ENCODE results near the gene MTMR1.

The MTMR1 gene

DNA sequence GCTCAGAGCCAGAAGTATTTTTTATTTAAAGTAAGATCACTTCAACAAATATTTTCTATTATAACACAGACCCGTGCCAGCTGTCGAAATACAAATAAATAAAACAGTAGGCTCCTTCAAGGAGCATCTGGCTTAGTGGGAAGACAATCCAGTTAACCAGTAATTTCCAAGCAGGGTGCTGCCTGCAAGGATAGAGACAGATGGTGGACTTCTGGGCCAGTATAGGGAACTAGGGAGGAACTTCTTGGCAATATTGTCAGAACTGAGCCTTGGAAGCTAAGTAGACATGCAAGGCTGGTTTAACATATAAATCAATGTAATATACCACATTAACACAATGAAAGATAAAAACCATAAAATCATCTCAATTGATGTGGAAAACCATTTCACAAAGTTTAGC, 17.0 kb upstream of the MTMR1 start:
- Histone ChIP-seq H3K9ac (ENCODE audit: low read depth, low read length) (no peak overlapping the region), H3K4me3 (ENCODE audit: low read depth, low read length) (no peak overlapping the region), H3K4me1 (ENCODE audit: control insufficient read depth, insufficient read depth, low read length) (no peaks in the 10 kb centered on the region), H3K9me3 (ENCODE audit: control insufficient read depth, insufficient read depth, low read length) (peaks cover 8% of the 10 kb centered on the region), H3K27me3 (ENCODE audit: control insufficient read depth, insufficient read depth, low read length) (no peaks in the 10 kb centered on the region), H3K36me3 (ENCODE audit: control insufficient read depth, insufficient read depth, low read length) (0 out of 2 replicates have a peak, but pooled peaks cover 1% of the 10 kb centered on the region), H3K27ac (ENCODE audit: low read depth, low read length) (no peak overlapping the region)

DNA sequence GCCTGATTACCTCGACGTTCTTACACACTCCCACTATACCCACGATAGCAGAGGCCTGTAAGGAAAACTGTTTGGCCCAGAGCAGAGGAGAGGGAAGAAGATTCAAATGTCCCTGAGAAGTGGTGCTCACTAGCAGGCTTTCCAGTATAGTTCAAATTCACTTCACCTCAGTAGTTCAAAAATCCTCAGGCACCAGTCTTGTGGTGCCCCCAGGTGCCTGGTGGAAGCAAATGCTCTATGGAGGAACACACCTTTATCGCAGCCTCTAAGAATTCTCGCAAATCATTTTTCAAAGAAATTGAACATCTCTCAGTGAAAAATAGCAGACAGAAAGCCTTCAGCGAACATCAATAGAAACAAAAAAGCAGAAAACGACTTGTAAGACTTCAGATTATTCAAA, 12.2 kb upstream of the MTMR1 start:
- H3K36me3 ChIP-seq (ENCODE audit: control insufficient read depth, insufficient read depth, low read length), result no peaks in the 10 kb centered on the region
- no peak overlapping the region for H3K4me3 ChIP-seq (ENCODE audit: low read depth, low read length)
- H3K27me3 ChIP-seq (ENCODE audit: control insufficient read depth, insufficient read depth, low read length), result no peaks in the 10 kb centered on the region
- no peak overlapping the region for H3K9ac ChIP-seq (ENCODE audit: low read depth, low read length)
- no peaks in the 10 kb centered on the region for H3K4me1 ChIP-seq (ENCODE audit: control insufficient read depth, insufficient read depth, low read length)
- peaks cover 14% of the 10 kb centered on the region for H3K9me3 ChIP-seq (ENCODE audit: control insufficient read depth, insufficient read depth, low read length)
- H3K27ac ChIP-seq (ENCODE audit: low read depth, low read length), result no peak overlapping the region

DNA sequence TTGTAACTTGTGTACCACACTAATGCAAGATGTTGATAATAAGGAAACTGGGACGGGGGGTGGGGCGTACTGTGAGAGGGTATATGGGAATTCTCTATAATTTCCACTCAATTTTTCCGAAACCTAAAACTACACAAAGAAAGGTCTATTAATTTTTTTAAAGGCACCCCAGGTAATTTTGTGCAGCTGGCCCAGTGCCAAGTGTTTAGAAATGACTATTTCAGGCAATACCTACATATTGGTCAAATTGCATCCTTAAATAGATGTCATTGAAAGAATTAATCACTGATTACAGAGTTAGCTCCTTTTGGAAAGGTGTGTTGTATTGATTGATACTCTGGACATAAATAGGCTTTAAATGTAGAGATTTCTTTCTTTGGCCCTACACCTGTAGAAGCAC, 10.1 kb upstream of the MTMR1 start:
- H3K27ac ChIP-seq (ENCODE audit: low read depth, low read length), result no peak overlapping the region
- H3K4me3 ChIP-seq (ENCODE audit: low read depth, low read length), result no peak overlapping the region
- H3K4me1 ChIP-seq (ENCODE audit: control insufficient read depth, insufficient read depth, low read length), result no peaks in the 10 kb centered on the region
- H3K9me3 ChIP-seq (ENCODE audit: control insufficient read depth, insufficient read depth, low read length), result peaks cover 15% of the 10 kb centered on the region
- H3K27me3 ChIP-seq (ENCODE audit: control insufficient read depth, insufficient read depth, low read length), result no peaks in the 10 kb centered on the region
- no peak overlapping the region for H3K9ac ChIP-seq (ENCODE audit: low read depth, low read length)
- H3K36me3 ChIP-seq (ENCODE audit: control insufficient read depth, insufficient read depth, low read length), result no peaks in the 10 kb centered on the region

DNA sequence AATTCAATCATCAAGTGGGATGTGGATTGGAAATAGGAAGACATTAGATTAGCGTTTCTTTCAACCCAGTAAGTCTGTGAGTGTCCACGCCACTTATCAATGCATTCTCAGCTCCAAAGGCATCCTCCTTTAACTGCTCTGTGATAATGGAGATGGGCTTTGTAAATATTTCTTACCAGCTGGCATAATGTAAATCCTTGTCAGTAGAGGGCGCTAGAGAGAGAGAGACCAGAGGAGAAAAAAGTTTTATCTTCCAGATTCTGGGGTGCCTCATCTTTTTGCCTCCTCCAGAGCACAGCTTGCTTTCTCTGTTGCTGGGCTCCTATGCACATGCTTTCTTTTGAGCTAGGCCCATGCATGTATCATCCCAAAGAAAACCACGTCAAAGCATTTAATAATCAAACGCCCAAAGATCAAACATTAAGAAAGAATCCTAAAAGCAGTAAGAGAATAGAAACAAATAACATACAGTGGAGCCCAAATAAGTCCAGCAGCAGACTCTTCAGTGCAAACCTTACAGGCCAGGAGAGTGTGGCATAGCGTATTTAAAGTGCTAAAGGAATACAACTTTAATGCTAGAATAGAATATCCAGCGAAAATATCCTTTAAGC, 9.6 kb upstream of the MTMR1 start:
- Histone ChIP-seq H3K36me3 (ENCODE audit: control insufficient read depth, insufficient read depth, low read length) (no peaks in the 10 kb centered on the region), H3K27ac (ENCODE audit: low read depth, low read length) (no peak overlapping the region), H3K9me3 (ENCODE audit: control insufficient read depth, insufficient read depth, low read length) (peaks cover 13% of the 10 kb centered on the region), H3K27me3 (ENCODE audit: control insufficient read depth, insufficient read depth, low read length) (no peaks in the 10 kb centered on the region), H3K4me3 (ENCODE audit: low read depth, low read length) (no peak overlapping the region), H3K4me1 (ENCODE audit: control insufficient read depth, insufficient read depth, low read length) (peaks cover under 1% of the 10 kb centered on the region; the same call in 1 of the 2 replicates), H3K9ac (ENCODE audit: low read depth, low read length) (no peak overlapping the region)

DNA sequence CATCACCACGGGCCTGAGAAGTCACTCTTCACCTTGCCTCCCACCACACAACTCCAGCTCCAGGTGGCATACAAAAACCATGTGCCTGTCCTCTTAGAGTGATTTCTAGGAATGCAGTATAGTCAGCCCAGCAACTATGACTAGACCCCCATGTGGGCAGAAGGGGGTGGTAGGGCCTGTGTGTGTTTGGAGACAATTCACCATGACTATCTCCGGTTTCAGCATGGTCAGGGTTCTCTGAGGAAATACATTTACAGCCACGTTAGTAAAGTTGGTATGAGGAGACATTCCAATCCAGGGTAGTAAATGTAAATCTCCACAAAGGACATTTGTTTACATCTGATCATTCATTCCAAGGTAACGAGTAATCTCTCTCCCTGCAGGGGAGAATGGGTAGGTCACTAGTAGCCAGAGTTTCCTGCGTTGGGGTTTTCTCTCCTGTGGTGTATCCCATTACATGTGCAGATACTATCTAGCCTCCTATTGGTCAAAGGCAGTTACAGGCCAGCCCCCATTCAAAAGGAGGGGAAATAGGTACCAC, 4.2 kb upstream of the MTMR1 start:
- peaks cover 20% of the 10 kb centered on the region for H3K9me3 ChIP-seq (ENCODE audit: control insufficient read depth, insufficient read depth, low read length)
- H3K4me3 ChIP-seq (ENCODE audit: low read depth, low read length), result no peak overlapping the region
- peak overlapping the region; percentile 87 for H3K27ac ChIP-seq (ENCODE audit: low read depth, low read length)
- no peaks in the 10 kb centered on the region for H3K27me3 ChIP-seq (ENCODE audit: control insufficient read depth, insufficient read depth, low read length)
- H3K4me1 ChIP-seq (ENCODE audit: control insufficient read depth, insufficient read depth, low read length), result peaks cover 5% of the 10 kb centered on the region; the same call in 1 of the 2 replicates
- no peaks in the 10 kb centered on the region for H3K36me3 ChIP-seq (ENCODE audit: control insufficient read depth, insufficient read depth, low read length)
- H3K9ac ChIP-seq (ENCODE audit: low read depth, low read length), result peak overlapping the region; percentile 3; the same call in 1 of the 2 replicates

DNA sequence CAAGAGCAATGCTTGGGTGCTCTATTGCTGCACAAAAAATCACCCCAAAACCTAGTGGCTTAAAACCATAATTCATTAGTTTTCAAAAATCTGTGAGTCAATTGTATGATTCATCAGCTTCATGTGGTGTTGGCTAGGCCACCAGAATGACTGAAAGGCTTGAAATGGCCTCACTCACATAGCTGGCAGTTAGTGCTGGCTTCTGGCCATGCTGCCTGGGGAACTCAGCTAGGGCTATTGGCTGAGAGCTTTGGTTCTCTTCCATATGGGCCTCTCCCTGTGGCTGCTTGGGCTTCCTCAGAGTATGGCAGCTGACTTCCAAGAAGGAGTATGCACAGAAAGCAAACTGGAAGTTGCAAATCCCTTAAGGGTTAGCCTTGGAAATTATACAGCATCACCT, 3.1 kb upstream of the MTMR1 start:
- no peak overlapping the region for H3K9ac ChIP-seq (ENCODE audit: low read depth, low read length)
- H3K9me3 ChIP-seq (ENCODE audit: control insufficient read depth, insufficient read depth, low read length), result peaks cover 20% of the 10 kb centered on the region
- H3K4me3 ChIP-seq (ENCODE audit: low read depth, low read length), result no peak overlapping the region
- H3K27me3 ChIP-seq (ENCODE audit: control insufficient read depth, insufficient read depth, low read length), result no peaks in the 10 kb centered on the region
- no peak overlapping the region for H3K27ac ChIP-seq (ENCODE audit: low read depth, low read length)
- H3K4me1 ChIP-seq (ENCODE audit: control insufficient read depth, insufficient read depth, low read length), result peaks cover 5% of the 10 kb centered on the region; the same call in 1 of the 2 replicates
- no peaks in the 10 kb centered on the region for H3K36me3 ChIP-seq (ENCODE audit: control insufficient read depth, insufficient read depth, low read length)

DNA sequence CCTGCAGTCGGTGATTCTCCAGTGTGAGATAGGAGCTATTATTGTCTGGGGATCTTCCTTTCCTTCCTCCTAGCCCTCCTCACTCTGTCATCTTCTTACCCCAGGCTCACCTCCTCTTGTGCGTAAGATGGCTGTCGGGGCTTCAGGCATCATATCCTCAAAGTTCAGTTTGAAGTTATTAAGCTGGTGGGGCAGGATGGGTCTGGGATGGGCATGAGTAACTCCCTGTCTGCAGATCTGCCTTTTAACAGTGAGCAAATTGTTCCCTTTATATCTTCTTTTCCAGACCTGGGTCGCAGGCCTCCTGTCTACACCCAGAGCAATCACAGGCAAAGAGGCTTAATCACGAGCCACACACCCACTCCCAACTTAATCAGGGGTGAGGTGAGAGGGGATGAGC, 900 bp upstream of the MTMR1 start:
- Histone ChIP-seq H3K9me3 (ENCODE audit: control insufficient read depth, insufficient read depth, low read length) (peaks cover 16% of the 10 kb centered on the region), H3K4me1 (ENCODE audit: control insufficient read depth, insufficient read depth, low read length) (peaks cover 5% of the 10 kb centered on the region; the same call in 1 of the 2 replicates), H3K4me3 (ENCODE audit: low read depth, low read length) (peak overlapping the region; percentile 78), H3K9ac (ENCODE audit: low read depth, low read length) (0 out of 2 replicates have a peak overlapping the region, but pooled peaks have one; percentile 38), H3K27me3 (ENCODE audit: control insufficient read depth, insufficient read depth, low read length) (no peaks in the 10 kb centered on the region), H3K27ac (ENCODE audit: low read depth, low read length) (no peak overlapping the region), H3K36me3 (ENCODE audit: control insufficient read depth, insufficient read depth, low read length) (no peaks in the 10 kb centered on the region)

DNA sequence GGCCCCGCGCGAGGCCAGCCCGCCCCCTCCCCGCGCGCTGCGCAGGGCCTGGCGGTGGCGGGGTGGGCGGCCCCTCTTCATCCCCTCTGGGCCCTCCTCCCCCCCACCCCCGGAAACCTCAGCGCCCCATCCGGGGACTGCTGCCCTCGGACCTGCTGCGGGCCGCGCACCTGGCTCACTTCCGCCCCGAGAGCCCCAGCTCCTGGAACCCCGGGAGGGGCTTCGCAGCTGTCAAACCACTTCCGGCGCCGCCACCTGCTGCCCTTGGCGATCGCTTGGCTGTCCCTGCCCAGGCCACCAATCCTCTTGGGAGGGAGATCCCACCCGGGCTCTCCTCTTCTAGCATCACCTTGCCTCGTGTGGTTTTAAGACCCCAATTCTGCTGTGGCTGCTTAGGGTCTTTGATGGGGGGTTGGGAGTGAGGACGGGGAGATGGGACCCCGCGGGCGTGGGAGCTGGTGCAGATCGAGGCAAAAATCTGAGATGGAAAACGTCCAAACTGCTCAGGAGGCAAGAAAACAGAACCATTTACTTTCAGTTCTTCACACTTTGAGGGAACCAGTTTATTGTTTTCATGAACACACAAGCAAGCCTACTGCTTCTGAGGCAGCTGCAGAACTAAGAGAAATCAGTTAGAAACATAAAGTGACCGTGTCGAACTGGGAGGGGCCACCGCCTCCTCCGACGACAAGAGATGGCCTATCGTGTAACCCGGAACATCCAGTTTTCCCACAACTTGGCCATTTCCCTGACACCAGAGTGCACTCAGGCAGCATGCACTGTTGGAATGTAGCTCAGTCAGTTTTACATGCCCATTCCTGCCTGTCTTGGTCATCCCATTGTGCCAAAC, 754 bp downstream of the MTMR1 start:
- H3K4me1 ChIP-seq (ENCODE audit: control insufficient read depth, insufficient read depth, low read length), result peaks cover under 1% of the 10 kb centered on the region; the same call in 1 of the 2 replicates
- H3K9me3 ChIP-seq (ENCODE audit: control insufficient read depth, insufficient read depth, low read length), result peaks cover 9% of the 10 kb centered on the region; the same call in 1 of the 2 replicates
- H3K36me3 ChIP-seq (ENCODE audit: control insufficient read depth, insufficient read depth, low read length), result 0 out of 2 replicates have a peak, but pooled peaks cover under 1% of the 10 kb centered on the region
- H3K4me3 ChIP-seq (ENCODE audit: low read depth, low read length), result peak overlapping the region; percentile 78
- H3K27ac ChIP-seq (ENCODE audit: low read depth, low read length), result no peak overlapping the region
- no peak overlapping the region for H3K9ac ChIP-seq (ENCODE audit: low read depth, low read length)
- H3K27me3 ChIP-seq (ENCODE audit: control insufficient read depth, insufficient read depth, low read length), result no peaks in the 10 kb centered on the region

DNA sequence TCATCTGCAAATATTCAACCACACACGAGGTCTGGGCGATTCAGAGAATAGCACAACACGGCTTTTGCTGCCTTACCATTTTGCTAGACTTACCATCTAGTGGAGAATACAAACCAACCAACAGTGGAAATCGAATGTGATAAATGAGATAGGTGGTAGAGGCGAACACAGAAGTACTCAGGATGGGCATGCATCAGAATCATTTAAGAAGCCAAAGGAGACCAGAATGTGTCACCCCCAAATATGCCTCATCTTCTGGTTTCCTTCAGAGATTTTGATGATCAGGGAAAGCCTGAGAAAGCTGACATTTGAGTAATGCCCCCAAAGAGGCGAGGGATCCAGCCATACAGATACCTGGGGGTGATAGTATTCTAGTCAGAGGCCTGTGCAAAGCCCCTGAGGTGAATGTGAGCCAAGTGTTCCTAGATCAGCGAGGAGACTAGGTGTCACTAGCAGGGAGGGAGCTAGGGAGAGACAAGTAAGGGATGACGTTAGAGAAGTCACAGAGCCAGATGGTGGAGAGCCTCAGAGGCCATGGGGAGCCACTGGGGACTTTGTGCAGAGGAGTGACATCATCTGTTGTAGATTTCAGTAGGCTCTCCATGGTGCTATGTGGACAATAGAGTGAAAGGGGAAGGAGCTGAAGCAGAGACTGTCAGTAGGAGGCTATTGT, 1.7 kb downstream of the MTMR1 start:
- H3K9me3 ChIP-seq (ENCODE audit: control insufficient read depth, insufficient read depth, low read length), result peaks cover 9% of the 10 kb centered on the region; the same call in 1 of the 2 replicates
- no peak overlapping the region for H3K9ac ChIP-seq (ENCODE audit: low read depth, low read length)
- 0 out of 2 replicates have a peak, but pooled peaks cover 6% of the 10 kb centered on the region for H3K36me3 ChIP-seq (ENCODE audit: control insufficient read depth, insufficient read depth, low read length)
- H3K27me3 ChIP-seq (ENCODE audit: control insufficient read depth, insufficient read depth, low read length), result no peaks in the 10 kb centered on the region
- no peaks in the 10 kb centered on the region for H3K4me1 ChIP-seq (ENCODE audit: control insufficient read depth, insufficient read depth, low read length)
- H3K4me3 ChIP-seq (ENCODE audit: low read depth, low read length), result no peak overlapping the region
- H3K27ac ChIP-seq (ENCODE audit: low read depth, low read length), result peak overlapping the region; percentile 11

DNA sequence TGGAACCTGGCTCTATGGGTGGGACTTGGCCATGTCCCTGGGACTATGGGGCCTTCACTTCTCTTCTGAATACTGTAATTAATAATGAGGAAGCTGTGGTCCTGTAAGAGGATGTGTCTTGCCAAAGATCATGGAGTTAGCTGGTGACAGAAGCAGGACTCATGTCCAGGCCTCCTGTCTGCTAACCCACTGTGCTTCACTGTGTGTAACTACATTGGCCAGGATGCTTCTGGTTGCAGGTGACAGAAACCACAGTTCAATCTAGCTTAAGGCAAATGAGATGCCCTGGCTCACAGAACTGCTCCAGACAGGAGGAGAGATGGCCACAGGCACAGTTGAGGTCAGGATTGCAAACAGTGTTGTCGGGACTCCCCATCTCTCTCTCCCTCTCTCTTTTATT, 3.1 kb downstream of the MTMR1 start:
- peaks cover 12% of the 10 kb centered on the region; the same call in 1 of the 2 replicates for H3K36me3 ChIP-seq (ENCODE audit: control insufficient read depth, insufficient read depth, low read length)
- H3K9ac ChIP-seq (ENCODE audit: low read depth, low read length), result no peak overlapping the region
- H3K9me3 ChIP-seq (ENCODE audit: control insufficient read depth, insufficient read depth, low read length), result peaks cover 5% of the 10 kb centered on the region
- no peak overlapping the region for H3K4me3 ChIP-seq (ENCODE audit: low read depth, low read length)
- no peaks in the 10 kb centered on the region for H3K4me1 ChIP-seq (ENCODE audit: control insufficient read depth, insufficient read depth, low read length)
- H3K27ac ChIP-seq (ENCODE audit: low read depth, low read length), result no peak overlapping the region
- H3K27me3 ChIP-seq (ENCODE audit: control insufficient read depth, insufficient read depth, low read length), result no peaks in the 10 kb centered on the region
